HEK293 (cell line): Measurements from ENCODE around the gene DUSP10.

Source experiments
- BCL11A ChIP-seq: fragments of 450-650 bp; formaldehyde crosslinking; IDR thresholded peaks from 2 replicates; pipeline ENCODE4 v1.5.1; 2016; ENCODE audit warnings: low read depth, missing biosample characterization, missing genetic modification characterization
- FEZF1 ChIP-seq: fragments of 450-650 bp; formaldehyde crosslinking; IDR thresholded peaks from 2 replicates; pipeline ENCODE4 v1.5.1; 2016; ENCODE audit warnings: missing biosample characterization, missing genetic modification characterization
- GLIS1 ChIP-seq: fragments of 450-650 bp; formaldehyde crosslinking; IDR thresholded peaks from 2 replicates; pipeline ENCODE4 v1.5.1; 2016; ENCODE audit warnings: missing biosample characterization, missing genetic modification characterization
- GLIS2 ChIP-seq: fragments of 450-650 bp; formaldehyde crosslinking; IDR thresholded peaks from 2 replicates; pipeline ENCODE4 v1.5.1; 2016; ENCODE audit warnings: missing biosample characterization, missing genetic modification characterization
- KLF16 ChIP-seq: fragments of 450-650 bp; formaldehyde crosslinking; IDR thresholded peaks from 2 replicates; pipeline ENCODE4 v1.5.1; 2017; ENCODE audit warnings: missing biosample characterization, missing genetic modification characterization
- MEIS1 ChIP-seq: sonication (generic); formaldehyde crosslinking; IDR thresholded peaks from 2 replicates; pipeline ENCODE4 v1.8.1; 2022; ENCODE audit warnings: missing genetic modification reagents, mild to moderate bottlenecking, borderline replicate concordance
- MZF1 ChIP-seq: fragments of 450-650 bp; formaldehyde crosslinking; IDR thresholded peaks from 2 replicates; pipeline ENCODE4 v1.5.1; 2017; ENCODE audit warnings: missing biosample characterization, missing genetic modification characterization, borderline replicate concordance
- OVOL3 ChIP-seq: fragments of 450-650 bp; formaldehyde crosslinking; IDR thresholded peaks from 2 replicates; pipeline ENCODE4 v1.5.1; 2016; ENCODE audit warnings: missing biosample characterization, missing genetic modification characterization
- SP2 ChIP-seq: fragments of 450-650 bp; formaldehyde crosslinking; IDR thresholded peaks from 2 replicates; pipeline ENCODE4 v1.5.1; 2016; ENCODE audit warnings: missing biosample characterization, missing genetic modification characterization
- ZBTB20 ChIP-seq: fragments of 450-650 bp; formaldehyde crosslinking; IDR thresholded peaks from 2 replicates; pipeline ENCODE4 v1.5.1; 2016; ENCODE audit warnings: missing biosample characterization, missing genetic modification characterization
- ZFP3 ChIP-seq: fragments of 450-650 bp; formaldehyde crosslinking; IDR thresholded peaks from 2 replicates; pipeline ENCODE4 v1.5.1; 2016; ENCODE audit warnings: low read depth, missing biosample characterization, missing genetic modification characterization
- ZFP37 ChIP-seq: fragments of 450-650 bp; formaldehyde crosslinking; IDR thresholded peaks from 2 replicates; pipeline ENCODE4 v1.5.1; 2016; ENCODE audit warnings: missing biosample characterization, missing genetic modification characterization
- ZNF114 ChIP-seq: fragments of 450-650 bp; formaldehyde crosslinking; IDR thresholded peaks from 2 replicates; pipeline ENCODE4 v1.5.0; 2017; ENCODE audit warnings: missing biosample characterization, missing genetic modification characterization
- ZNF175 ChIP-seq: fragments of 450-650 bp; formaldehyde crosslinking; IDR thresholded peaks from 2 replicates; pipeline ENCODE4 v1.5.1; 2016; ENCODE audit warnings: missing biosample characterization, missing genetic modification characterization
- ZNF311 ChIP-seq: fragments of 450-650 bp; formaldehyde crosslinking; IDR thresholded peaks from 2 replicates; pipeline ENCODE4 v1.5.1; 2017; ENCODE audit warnings: missing biosample characterization, missing genetic modification characterization, borderline replicate concordance
- ZNF433 ChIP-seq: fragments of 450-650 bp; formaldehyde crosslinking; IDR thresholded peaks from 2 replicates; pipeline ENCODE4 v1.5.1; 2016; ENCODE audit warnings: missing biosample characterization, missing genetic modification characterization, low read depth
- ZNF621 ChIP-seq: fragments of 450-650 bp; formaldehyde crosslinking; IDR thresholded peaks from 2 replicates; pipeline ENCODE4 v1.5.1; 2017; ENCODE audit warnings: missing biosample characterization, missing genetic modification characterization
- ZNF664 ChIP-seq: fragments of 450-650 bp; formaldehyde crosslinking; IDR thresholded peaks from 2 replicates; pipeline ENCODE4 v1.5.1; 2016; ENCODE audit warnings: missing biosample characterization, missing genetic modification characterization
- ZNF747 ChIP-seq: fragments of 450-650 bp; formaldehyde crosslinking; IDR thresholded peaks from 2 replicates; pipeline ENCODE4 v1.5.1; 2016; ENCODE audit warnings: missing biosample characterization, missing genetic modification characterization
- ZNF776 ChIP-seq: fragments of 450-650 bp; formaldehyde crosslinking; IDR thresholded peaks from 2 replicates; pipeline ENCODE4 v1.5.0; 2017; ENCODE audit warnings: missing biosample characterization, missing genetic modification characterization, borderline replicate concordance
- ZNF785 ChIP-seq: fragments of 450-650 bp; formaldehyde crosslinking; IDR thresholded peaks from 2 replicates; pipeline ENCODE4 v1.5.1; 2016; ENCODE audit warnings: missing biosample characterization, missing genetic modification characterization
- ZNF792 ChIP-seq: fragments of 450-650 bp; formaldehyde crosslinking; IDR thresholded peaks from 2 replicates; pipeline ENCODE4 v1.5.1; 2016; ENCODE audit warnings: missing biosample characterization, missing genetic modification characterization
- ZNF830 ChIP-seq: fragments of 450-650 bp; IDR thresholded peaks from 2 replicates; pipeline ENCODE4 v1.5.0; 2018; ENCODE audit warnings: missing biosample characterization, missing genetic modification characterization, low read depth, mild to moderate bottlenecking, moderate library complexity
- ZNF837 ChIP-seq: fragments of 450-650 bp; formaldehyde crosslinking; IDR thresholded peaks from 2 replicates; pipeline ENCODE4 v1.5.1; 2016; ENCODE audit warnings: missing biosample characterization, missing genetic modification characterization
- TF ChIP-seq, protein P1 (sequence below): fragments of 450-650 bp; formaldehyde crosslinking; IDR thresholded peaks from 2 replicates; pipeline ENCODE4 v1.5.1; 2016; ENCODE audit warnings: missing biosample characterization, missing genetic modification characterization
- TF ChIP-seq, protein P2 (sequence below): fragments of 450-650 bp; formaldehyde crosslinking; IDR thresholded peaks from 2 replicates; pipeline ENCODE4 v1.5.1; 2016; ENCODE audit warnings: missing biosample characterization, missing genetic modification characterization
- TF ChIP-seq, protein P3 (sequence below): fragments of 450-650 bp; formaldehyde crosslinking; IDR thresholded peaks from 2 replicates; pipeline ENCODE4 v1.5.1; 2016; ENCODE audit warnings: missing biosample characterization, missing genetic modification characterization
- TF ChIP-seq, protein P4 (sequence below): fragments of 450-650 bp; formaldehyde crosslinking; IDR thresholded peaks from 2 replicates; pipeline ENCODE4 v1.5.1; 2016; ENCODE audit warnings: missing biosample characterization, missing genetic modification characterization
- TF ChIP-seq, protein P5 (sequence below): sonication (generic); formaldehyde crosslinking; IDR thresholded peaks from 2 replicates; pipeline ENCODE4 v1.8.1; 2022; ENCODE audit warnings: mild to moderate bottlenecking, moderate library complexity, missing genetic modification reagents
- TF ChIP-seq, protein P6 (sequence below): fragments of 450-650 bp; formaldehyde crosslinking; IDR thresholded peaks from 2 replicates; pipeline ENCODE4 v1.5.1; 2016; ENCODE audit warnings: missing biosample characterization, missing genetic modification characterization

Gene DUSP10

DNA sequence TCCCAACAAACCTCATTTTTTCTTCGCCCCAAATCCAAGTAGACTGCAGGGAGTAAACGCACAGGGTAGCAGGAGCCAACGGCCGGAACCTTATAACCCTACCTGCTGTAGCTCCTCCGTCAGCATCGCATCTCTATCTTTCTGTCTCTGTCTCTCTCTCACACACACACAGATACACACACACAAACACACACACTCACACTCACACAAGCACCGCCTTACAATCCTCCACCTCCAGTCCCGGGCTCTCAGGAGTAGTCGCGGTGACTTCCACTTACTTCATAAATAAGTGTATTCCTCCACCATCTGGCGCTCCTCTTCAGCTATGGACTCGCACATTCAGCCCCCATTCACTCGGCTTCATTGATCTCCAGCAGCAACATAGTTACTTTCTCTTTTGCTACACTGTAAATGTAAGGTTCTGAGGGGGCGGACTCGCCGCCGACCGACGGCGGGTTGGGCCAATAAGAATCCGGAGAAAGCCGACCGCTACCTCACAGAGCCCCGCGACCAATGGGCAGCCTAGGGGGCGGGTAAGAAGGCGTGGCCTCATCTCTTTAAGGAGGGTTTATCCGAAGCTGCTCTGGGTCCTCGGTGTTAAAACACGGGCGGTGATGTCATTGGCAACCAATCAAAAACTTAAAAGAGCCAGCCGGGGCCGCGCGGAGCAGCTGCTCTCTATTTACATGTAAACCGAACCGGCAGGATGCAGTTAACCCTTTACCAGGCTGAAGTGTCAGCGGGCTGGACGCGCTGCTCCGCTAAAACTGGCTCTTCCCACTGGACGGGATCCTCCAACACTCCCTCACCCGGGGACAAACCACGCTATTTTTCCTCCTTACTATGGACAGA, at the start of gene DUSP10 (continued):
- peak; percentile 67; the same call in 1 of the 2 replicates for TF ChIP-seq BCL11A (tag by site-specific recombination)
- TF ChIP-seq ZNF311, result no peak
- TF ChIP-seq ZNF747 (tag by site-specific recombination), result no peak
- TF ChIP-seq ZNF785 (tag by site-specific recombination), result no peak
- TF ChIP-seq SP2 (tag by site-specific recombination), result peak; percentile 90
- TF ChIP-seq, protein P1, sequence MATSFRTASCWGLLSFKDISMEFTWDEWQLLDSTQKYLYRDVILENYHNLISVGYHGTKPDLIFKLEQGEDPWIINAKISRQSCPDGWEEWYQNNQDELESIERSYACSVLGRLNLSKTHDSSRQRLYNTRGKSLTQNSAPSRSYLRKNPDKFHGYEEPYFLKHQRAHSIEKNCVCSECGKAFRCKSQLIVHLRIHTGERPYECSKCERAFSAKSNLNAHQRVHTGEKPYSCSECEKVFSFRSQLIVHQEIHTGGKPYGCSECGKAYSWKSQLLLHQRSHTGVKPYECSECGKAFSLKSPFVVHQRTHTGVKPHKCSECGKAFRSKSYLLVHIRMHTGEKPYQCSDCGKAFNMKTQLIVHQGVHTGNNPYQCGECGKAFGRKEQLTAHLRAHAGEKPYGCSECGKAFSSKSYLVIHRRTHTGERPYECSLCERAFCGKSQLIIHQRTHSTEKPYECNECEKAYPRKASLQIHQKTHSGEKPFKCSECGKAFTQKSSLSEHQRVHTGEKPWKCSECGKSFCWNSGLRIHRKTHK (tag by site-specific recombination), result no peak
- TF ChIP-seq, protein P2, sequence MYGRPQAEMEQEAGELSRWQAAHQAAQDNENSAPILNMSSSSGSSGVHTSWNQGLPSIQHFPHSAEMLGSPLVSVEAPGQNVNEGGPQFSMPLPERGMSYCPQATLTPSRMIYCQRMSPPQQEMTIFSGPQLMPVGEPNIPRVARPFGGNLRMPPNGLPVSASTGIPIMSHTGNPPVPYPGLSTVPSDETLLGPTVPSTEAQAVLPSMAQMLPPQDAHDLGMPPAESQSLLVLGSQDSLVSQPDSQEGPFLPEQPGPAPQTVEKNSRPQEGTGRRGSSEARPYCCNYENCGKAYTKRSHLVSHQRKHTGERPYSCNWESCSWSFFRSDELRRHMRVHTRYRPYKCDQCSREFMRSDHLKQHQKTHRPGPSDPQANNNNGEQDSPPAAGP (tag by site-specific recombination), result peak; percentile 45
- TF ChIP-seq OVOL3 (tag by site-specific recombination), result no peak
- TF ChIP-seq, protein P3, sequence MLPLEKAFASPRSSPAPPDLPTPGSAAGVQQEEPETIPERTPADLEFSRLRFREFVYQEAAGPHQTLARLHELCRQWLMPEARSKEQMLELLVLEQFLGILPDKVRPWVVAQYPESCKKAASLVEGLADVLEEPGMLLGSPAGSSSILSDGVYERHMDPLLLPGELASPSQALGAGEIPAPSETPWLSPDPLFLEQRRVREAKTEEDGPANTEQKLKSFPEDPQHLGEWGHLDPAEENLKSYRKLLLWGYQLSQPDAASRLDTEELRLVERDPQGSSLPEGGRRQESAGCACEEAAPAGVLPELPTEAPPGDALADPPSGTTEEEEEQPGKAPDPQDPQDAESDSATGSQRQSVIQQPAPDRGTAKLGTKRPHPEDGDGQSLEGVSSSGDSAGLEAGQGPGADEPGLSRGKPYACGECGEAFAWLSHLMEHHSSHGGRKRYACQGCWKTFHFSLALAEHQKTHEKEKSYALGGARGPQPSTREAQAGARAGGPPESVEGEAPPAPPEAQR (tag by site-specific recombination), result no peak
- TF ChIP-seq, protein P4, sequence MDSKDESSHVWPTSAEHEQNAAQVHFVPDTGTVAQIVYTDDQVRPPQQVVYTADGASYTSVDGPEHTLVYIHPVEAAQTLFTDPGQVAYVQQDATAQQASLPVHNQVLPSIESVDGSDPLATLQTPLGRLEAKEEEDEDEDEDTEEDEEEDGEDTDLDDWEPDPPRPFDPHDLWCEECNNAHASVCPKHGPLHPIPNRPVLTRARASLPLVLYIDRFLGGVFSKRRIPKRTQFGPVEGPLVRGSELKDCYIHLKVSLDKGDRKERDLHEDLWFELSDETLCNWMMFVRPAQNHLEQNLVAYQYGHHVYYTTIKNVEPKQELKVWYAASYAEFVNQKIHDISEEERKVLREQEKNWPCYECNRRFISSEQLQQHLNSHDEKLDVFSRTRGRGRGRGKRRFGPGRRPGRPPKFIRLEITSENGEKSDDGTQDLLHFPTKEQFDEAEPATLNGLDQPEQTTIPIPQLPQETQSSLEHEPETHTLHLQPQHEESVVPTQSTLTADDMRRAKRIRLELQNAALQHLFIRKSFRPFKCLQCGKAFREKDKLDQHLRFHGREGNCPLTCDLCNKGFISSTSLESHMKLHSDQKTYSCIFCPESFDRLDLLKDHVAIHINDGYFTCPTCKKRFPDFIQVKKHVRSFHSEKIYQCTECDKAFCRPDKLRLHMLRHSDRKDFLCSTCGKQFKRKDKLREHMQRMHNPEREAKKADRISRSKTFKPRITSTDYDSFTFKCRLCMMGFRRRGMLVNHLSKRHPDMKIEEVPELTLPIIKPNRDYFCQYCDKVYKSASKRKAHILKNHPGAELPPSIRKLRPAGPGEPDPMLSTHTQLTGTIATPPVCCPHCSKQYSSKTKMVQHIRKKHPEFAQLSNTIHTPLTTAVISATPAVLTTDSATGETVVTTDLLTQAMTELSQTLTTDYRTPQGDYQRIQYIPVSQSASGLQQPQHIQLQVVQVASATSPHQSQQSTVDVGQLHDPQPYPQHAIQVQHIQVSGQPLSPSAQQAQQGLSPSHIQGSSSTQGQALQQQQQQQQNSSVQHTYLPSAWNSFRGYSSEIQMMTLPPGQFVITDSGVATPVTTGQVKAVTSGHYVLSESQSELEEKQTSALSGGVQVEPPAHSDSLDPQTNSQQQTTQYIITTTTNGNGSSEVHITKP (tag by site-specific recombination), result peak; percentile 71; the same call in 1 of the 2 replicates
- TF ChIP-seq ZFP37, result peak; percentile 29
- TF ChIP-seq, protein P5, sequence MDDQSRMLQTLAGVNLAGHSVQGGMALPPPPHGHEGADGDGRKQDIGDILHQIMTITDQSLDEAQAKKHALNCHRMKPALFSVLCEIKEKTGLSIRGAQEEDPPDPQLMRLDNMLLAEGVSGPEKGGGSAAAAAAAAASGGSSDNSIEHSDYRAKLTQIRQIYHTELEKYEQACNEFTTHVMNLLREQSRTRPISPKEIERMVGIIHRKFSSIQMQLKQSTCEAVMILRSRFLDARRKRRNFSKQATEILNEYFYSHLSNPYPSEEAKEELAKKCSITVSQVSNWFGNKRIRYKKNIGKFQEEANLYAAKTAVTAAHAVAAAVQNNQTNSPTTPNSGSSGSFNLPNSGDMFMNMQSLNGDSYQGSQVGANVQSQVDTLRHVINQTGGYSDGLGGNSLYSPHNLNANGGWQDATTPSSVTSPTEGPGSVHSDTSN, result no peak
- TF ChIP-seq ZNF664, result 0 out of 2 replicates have a peak, but pooled peaks have one; percentile 40
- TF ChIP-seq FEZF1 (tag by site-specific recombination), result no peak
- TF ChIP-seq KLF16 (tag by site-specific recombination), result peak; percentile 79; the same call in 1 of the 2 replicates
- TF ChIP-seq GLIS2 (tag by site-specific recombination), result no peak
- no peak for TF ChIP-seq GLIS1 (tag by site-specific recombination)
- TF ChIP-seq ZNF837 (tag by site-specific recombination), result no peak
- TF ChIP-seq ZNF433 (tag by site-specific recombination), result no peak
- TF ChIP-seq ZNF114 (tag by site-specific recombination), result no peak
- no peak for TF ChIP-seq ZFP3 (tag by site-specific recombination)
- TF ChIP-seq ZBTB20 (tag by site-specific recombination), result peak; percentile 67
- no peak for TF ChIP-seq MEIS1 (CRISPR knock-in tag)
- TF ChIP-seq ZNF792 (tag by site-specific recombination), result 0 out of 2 replicates have a peak, but pooled peaks have one; percentile 46
- TF ChIP-seq ZNF776 (tag by site-specific recombination), result no peak
- TF ChIP-seq MZF1 (tag by site-specific recombination), result 0 out of 2 replicates have a peak, but pooled peaks have one; percentile 30
- TF ChIP-seq ZNF621 (tag by site-specific recombination), result no peak
- no peak for TF ChIP-seq ZNF830 (tag by site-specific recombination)
- TF ChIP-seq ZNF175 (tag by site-specific recombination), result no peak
- TF ChIP-seq, protein P6, sequence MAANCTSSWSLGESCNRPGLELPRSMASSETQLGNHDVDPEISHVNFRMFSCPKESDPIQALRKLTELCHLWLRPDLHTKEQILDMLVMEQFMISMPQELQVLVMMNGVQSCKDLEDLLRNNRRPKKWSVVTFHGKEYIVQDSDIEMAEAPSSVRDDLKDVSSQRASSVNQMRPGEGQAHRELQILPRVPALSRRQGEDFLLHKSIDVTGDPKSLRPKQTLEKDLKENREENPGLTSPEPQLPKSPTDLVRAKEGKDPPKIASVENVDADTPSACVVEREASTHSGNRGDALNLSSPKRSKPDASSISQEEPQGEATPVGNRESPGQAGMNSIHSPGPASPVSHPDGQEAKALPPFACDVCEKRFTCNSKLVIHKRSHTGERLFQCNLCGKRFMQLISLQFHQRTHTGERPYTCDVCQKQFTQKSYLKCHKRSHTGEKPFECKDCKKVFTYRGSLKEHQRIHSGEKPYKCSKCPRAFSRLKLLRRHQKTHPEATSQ (tag by site-specific recombination), result peak; percentile 74; the same call in 1 of the 2 replicates
